ENCODE measurements around the gene SNED1. TPM values are rescaled to one million over a fixed set of nuclear protein-coding genes. Genes with fewer than 3 reads are reported as not detected.
A peak's percentile ranks its signal among the peaks of the same experiment; 100 is the strongest.

Gene SNED1
- total and polyA plus RNA-seq, 9 of the 15 experiments (the other 6 are each of a cell fraction or from before 2014, with no cell fraction given), result 0.03 to 0.07 (median 0.05) TPM; not detected in 5

DNA sequence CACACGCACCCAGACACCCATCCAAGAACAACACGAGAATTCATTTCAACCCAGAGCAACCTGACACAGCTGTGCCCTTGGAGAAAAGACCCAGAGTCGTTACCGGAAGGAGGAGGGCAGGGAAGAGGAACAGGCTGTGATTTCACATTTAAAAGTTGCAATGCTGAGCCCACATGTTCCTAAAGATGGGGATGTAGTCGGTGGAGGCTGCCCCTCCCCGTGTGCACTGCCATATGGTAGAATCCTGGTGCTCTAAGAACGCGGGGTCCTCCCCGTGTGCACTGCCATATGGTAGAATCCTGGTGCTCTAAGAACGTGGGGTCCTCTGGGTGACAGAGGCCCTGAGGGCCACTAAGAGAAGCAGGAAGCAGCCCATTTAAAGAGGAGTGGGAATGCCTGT lies 92.8 kb downstream of the SNED1 start:
- no peaks in the 10 kb centered on the region for H3K27me3 ChIP-seq (ENCODE audit: control insufficient read depth in 2 of 2, insufficient read depth in 2 of 2, low read length in 2 of 2)
- H3K4me2 ChIP-seq (ENCODE audit: insufficient read depth, low read length), result no peak overlapping the region
- intact Hi-C loops (cut with micrococcal nuclease), result no loop called here
- DNase-seq (ENCODE audit: extremely low read depth in 1 of 4, low spot score in 3 of 4) (no peak), ATAC-seq (no peak), FAIRE-seq (no peak)
- CTCF ChIA-PET (ENCODE audit: low intra/inter-chr PET ratio), result no interaction called here
- no peak overlapping the region for H2AFZ ChIP-seq (ENCODE audit: low read depth, low read length)
- peaks cover 67% of the 10 kb centered on the region; the same call in 2 of the 3 replicates for H3K36me3 ChIP-seq (ENCODE audit: control insufficient read depth, insufficient read depth, low read length)
- no peak overlapping the region for H3K27ac ChIP-seq (ENCODE audit: extremely low read depth, low read depth, low read length)
- TF ChIP-seq, protein P1, sequence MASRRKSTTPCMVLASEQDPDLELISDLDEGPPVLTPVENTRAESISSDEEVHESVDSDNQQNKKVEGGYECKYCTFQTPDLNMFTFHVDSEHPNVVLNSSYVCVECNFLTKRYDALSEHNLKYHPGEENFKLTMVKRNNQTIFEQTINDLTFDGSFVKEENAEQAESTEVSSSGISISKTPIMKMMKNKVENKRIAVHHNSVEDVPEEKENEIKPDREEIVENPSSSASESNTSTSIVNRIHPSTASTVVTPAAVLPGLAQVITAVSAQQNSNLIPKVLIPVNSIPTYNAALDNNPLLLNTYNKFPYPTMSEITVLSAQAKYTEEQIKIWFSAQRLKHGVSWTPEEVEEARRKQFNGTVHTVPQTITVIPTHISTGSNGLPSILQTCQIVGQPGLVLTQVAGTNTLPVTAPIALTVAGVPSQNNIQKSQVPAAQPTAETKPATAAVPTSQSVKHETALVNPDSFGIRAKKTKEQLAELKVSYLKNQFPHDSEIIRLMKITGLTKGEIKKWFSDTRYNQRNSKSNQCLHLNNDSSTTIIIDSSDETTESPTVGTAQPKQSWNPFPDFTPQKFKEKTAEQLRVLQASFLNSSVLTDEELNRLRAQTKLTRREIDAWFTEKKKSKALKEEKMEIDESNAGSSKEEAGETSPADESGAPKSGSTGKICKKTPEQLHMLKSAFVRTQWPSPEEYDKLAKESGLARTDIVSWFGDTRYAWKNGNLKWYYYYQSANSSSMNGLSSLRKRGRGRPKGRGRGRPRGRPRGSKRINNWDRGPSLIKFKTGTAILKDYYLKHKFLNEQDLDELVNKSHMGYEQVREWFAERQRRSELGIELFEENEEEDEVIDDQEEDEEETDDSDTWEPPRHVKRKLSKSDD (conservative IDR thresholded peaks at IDR 0.05; ENCODE audit: low read length), result no peak
- TF ChIP-seq, protein P2, sequence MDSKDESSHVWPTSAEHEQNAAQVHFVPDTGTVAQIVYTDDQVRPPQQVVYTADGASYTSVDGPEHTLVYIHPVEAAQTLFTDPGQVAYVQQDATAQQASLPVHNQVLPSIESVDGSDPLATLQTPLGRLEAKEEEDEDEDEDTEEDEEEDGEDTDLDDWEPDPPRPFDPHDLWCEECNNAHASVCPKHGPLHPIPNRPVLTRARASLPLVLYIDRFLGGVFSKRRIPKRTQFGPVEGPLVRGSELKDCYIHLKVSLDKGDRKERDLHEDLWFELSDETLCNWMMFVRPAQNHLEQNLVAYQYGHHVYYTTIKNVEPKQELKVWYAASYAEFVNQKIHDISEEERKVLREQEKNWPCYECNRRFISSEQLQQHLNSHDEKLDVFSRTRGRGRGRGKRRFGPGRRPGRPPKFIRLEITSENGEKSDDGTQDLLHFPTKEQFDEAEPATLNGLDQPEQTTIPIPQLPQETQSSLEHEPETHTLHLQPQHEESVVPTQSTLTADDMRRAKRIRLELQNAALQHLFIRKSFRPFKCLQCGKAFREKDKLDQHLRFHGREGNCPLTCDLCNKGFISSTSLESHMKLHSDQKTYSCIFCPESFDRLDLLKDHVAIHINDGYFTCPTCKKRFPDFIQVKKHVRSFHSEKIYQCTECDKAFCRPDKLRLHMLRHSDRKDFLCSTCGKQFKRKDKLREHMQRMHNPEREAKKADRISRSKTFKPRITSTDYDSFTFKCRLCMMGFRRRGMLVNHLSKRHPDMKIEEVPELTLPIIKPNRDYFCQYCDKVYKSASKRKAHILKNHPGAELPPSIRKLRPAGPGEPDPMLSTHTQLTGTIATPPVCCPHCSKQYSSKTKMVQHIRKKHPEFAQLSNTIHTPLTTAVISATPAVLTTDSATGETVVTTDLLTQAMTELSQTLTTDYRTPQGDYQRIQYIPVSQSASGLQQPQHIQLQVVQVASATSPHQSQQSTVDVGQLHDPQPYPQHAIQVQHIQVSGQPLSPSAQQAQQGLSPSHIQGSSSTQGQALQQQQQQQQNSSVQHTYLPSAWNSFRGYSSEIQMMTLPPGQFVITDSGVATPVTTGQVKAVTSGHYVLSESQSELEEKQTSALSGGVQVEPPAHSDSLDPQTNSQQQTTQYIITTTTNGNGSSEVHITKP (IDR thresholded peaks at IDR 0.05; ENCODE audit: partially characterized antibody), result peak; percentile 81
- no peaks in the 10 kb centered on the region for H3K9me3 ChIP-seq (replicated peaks; ENCODE audit: control insufficient read depth, insufficient read depth, low read depth, low read length)
- no peaks in the 10 kb centered on the region for H3K79me2 ChIP-seq (ENCODE audit: control insufficient read depth, insufficient read depth, low read length)
- H3K9me1 ChIP-seq (ENCODE audit: control insufficient read depth, insufficient read depth, low read length), result no peaks in the 10 kb centered on the region
- no peak overlapping the region for H3K9ac ChIP-seq (ENCODE audit: insufficient read depth in 1 of 2, low read depth in 2 of 2, low read length in 2 of 2)
- 71% methylated on average over 4 of the region's 10 CpGs for WGBS (ENCODE audit: insufficient coverage, low coverage, missing lambda C conversion rate)
- H3K4me3 ChIP-seq, result no peak overlapping the region
- in situ Hi-C loops (cut with MboI), result no loop called here
- no peaks in the 10 kb centered on the region for H4K20me1 ChIP-seq (replicated peaks; ENCODE audit: control insufficient read depth, insufficient read depth, low read length)
- no peaks in the 10 kb centered on the region for H3K4me1 ChIP-seq (replicated peaks in 1 of 2; ENCODE audit: control insufficient read depth in 2 of 2, insufficient read depth in 2 of 2, low read length in 2 of 2)
- BruUV-seq (replicated peaks), result no TSS peak
- POLR2A ChIA-PET, result interaction anchor here (1.2 to 2.2 kb wide), 2 partner anchors 10 to 11 kb away, joined by 5 to 6 read pairs; partner anchors contain the start of gene MTERF4
